GM13977 (cell line): Measurements from ENCODE around the gene ALKBH3.

ENCODE experiments used
- DNase-seq: peaks from one replicate; pipeline ENCODE4 v3.0.0; 2012; ENCODE audit warnings: low spot score
- in situ Hi-C: fragments of 300-500 bp; cut with MboI; formaldehyde crosslinking; loops from one replicate; pipeline ENCODE4 v1.12.0; 2022; ENCODE audit warnings: low sequenced_read_pairs, low pct_unique_long_range_greater_than_20kb, mixed read lengths, inconsistent platforms; ENCODE audit not compliant: unreplicated experiment
- TF ChIP-seq, protein P1 (sequence below): IDR thresholded peaks from 2 replicates; pipeline ENCODE4 v1.5.1; 2012; ENCODE audit warnings: mild to moderate bottlenecking, control low read depth; ENCODE audit not compliant: insufficient read depth; ENCODE audit errors: extremely low read depth, missing control alignments

The ALKBH3 gene

DNA sequence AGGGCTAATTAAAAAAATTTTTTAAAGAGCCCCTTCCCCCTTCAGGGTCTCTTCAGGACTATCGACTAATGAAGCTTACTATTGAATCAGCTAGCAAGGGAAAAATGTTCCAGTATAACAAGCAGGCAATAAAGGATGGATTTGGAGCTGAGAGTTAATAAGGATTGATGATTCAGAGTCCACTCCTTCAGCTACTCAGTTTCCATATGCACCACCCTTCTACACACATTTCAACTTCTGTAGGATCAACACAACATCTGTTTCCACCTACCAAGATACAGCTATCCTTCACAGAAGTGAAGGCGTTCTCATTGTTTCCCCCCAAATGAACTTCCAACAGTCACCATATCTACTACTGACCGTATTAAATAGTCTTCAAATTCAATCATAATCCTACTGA lies 6.6 kb upstream of the ALKBH3 start:
- in situ Hi-C loops, result loop anchor here (25.0 kb wide), 1 partner anchor 262 kb away; no protein-coding TSS in a partner anchor
- no peak for DNase-seq
- TF ChIP-seq, protein P1, sequence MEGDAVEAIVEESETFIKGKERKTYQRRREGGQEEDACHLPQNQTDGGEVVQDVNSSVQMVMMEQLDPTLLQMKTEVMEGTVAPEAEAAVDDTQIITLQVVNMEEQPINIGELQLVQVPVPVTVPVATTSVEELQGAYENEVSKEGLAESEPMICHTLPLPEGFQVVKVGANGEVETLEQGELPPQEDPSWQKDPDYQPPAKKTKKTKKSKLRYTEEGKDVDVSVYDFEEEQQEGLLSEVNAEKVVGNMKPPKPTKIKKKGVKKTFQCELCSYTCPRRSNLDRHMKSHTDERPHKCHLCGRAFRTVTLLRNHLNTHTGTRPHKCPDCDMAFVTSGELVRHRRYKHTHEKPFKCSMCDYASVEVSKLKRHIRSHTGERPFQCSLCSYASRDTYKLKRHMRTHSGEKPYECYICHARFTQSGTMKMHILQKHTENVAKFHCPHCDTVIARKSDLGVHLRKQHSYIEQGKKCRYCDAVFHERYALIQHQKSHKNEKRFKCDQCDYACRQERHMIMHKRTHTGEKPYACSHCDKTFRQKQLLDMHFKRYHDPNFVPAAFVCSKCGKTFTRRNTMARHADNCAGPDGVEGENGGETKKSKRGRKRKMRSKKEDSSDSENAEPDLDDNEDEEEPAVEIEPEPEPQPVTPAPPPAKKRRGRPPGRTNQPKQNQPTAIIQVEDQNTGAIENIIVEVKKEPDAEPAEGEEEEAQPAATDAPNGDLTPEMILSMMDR, result no peak

DNA sequence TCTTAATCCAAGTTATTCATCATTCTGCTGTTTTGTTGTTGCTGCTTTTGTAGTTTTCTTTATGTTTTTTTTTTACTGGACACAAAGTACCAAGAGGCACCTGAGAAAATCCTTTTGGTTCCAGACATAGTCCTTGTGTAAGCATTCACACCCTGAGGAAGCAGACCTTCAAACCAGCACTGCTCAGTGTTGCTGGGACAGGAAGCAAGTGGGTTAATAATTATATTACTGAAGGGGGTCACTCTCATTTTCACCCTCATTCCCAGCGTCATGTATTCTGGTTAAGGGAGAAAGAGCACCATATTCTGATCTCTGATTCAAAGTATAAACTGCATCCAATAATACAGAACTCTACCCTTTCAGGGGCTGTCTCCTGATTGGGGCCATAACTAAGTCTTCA lies 5.9 kb upstream of the ALKBH3 start:
- in situ Hi-C loops, result loop anchor here (25.0 kb wide), 1 partner anchor 262 kb away; no protein-coding TSS in a partner anchor
- TF ChIP-seq, protein P1, result no peak
- DNase-seq, result no peak

DNA sequence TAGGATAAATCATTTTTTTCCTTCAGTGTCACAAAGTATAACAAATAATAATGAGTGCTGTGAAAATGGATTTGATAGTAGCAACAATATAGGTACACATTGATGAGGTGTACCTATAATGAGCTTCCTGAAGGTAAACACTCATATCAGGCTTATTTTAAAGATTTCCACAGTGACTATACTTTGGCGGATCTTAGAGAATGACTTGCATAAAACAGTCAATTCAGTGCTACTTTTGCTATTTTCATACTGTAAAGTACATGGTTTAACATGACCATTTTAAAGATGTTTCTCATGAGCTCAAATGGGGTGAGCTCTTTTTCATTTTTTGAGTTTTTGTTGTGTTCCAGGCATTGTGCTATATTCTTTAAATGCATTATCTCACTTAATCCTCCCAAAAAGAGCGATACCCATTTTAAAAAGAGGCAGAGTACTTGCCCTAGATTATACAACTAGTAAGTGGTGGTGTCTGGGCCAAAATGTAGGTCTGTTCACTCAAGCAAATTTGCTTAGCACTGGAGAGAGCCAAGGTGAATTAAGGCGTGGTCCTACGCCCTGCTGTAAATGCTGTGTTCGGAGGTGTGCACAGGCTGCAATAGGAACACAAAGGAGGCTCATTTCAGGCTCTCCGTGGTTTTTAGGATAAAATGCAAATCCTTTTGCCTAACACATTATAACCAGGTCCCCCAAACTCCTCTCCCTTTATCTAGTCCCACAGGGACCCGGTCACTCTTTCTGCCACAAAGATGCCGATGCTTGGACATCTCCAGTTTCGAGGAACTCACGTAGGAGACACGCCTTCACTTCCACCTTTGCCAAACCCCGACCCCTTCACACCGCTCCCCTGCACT lies 617 bp upstream of the ALKBH3 start:
- DNase-seq, result no peak
- in situ Hi-C loops, result loop anchor here (10.0 kb wide), 1 partner anchor 155 kb away; no protein-coding TSS in a partner anchor
- TF ChIP-seq, protein P1, result no peak

DNA sequence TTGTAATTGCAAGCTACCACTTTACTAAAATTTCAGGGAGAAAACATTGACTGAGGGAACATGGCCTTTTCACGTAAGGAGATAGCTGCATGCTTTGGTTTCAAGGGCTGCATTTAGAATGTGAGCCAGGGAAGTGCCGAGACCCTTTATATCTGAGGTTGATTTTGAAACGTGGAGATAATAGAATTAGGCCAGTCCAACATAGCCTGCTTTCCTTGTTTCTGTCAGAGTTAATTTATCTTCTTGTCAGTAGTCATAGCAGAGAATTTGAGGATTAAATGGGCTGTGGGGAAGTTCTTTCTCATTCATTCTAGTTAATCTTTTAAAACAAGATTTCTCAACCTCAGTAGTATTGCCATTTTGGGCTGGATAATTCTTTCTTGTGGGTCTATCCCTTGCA lies 12.2 kb downstream of the ALKBH3 start:
- TF ChIP-seq, protein P1, result no peak
- DNase-seq, result no peak
- in situ Hi-C loops, result no loop called here

DNA sequence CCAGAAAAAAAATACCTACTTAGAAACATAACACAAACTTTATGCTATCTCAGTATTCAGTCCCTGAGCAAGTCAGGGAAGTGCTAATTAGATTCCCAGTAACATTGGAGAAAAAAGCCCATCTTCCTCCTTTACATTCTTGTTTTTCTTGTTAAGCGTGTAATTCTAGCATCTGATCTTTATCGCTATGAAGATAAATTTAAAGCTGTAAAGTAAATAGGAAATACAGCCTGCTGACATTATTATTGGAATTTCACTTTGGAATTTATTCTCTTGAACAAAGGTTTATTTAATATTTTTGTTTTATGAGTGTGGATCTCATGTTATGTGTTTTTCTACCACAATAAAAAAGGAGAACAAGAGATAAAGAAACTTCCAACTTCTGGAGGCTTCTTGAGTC lies 13.9 kb downstream of the ALKBH3 start:
- TF ChIP-seq, protein P1, result no peak
- no peak for DNase-seq
- in situ Hi-C loops, result no loop called here

DNA sequence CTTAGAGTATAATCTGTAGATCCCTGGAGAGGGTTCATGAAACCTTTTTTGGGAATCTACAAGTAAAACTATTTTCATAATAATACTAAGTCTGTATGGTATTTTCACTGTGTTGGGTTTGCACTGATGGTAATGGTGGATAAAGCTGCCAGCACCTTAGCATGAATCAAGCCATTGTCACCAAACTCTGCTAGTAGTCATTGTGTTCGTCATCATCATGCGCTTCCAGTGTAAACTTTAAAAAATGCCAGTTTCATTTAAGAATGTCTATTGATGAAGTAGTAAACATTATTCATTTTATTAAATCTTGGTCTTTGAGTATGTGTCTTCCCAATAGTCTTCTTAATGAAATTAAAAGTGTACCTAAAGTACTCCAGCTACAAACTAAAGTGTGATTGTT lies 15.0 kb downstream of the ALKBH3 start:
- DNase-seq, result no peak
- in situ Hi-C loops, result no loop called here

More for the DNA sequence above, 15.0 kb downstream of the ALKBH3 start:
- TF ChIP-seq, protein P1, result no peak
